GM12878 (cell line): ENCODE results near the gene RPL10. TPM values are rescaled to one million over a fixed set of nuclear protein-coding genes. Genes with fewer than 3 reads are reported as not detected.

Experiments used
- ASH2L ChIP-seq: fragments of 300-600, 200-600 bp; sonication (generic); IDR thresholded peaks from 2 replicates; pipeline ENCODE4 v1.6.1; 2017; ENCODE audit warnings: low read depth, mild to moderate bottlenecking, borderline replicate concordance
- BMI1 ChIP-seq: fragments of 450-650 bp; IDR thresholded peaks from 2 replicates; pipeline ENCODE4 v1.6.1; 2016; ENCODE audit warnings: mild to moderate bottlenecking, moderate library complexity, borderline replicate concordance
- CBX3 ChIP-seq: fragments of 200-600 bp; sonication (generic); IDR thresholded peaks from 2 replicates; pipeline ENCODE4 v1.6.1; 2016; ENCODE audit warnings: low read depth, borderline replicate concordance
- HCFC1 ChIP-seq: fragments of 150-350 bp; IDR thresholded peaks from 2 replicates; pipeline ENCODE4 v1.6.1; 2014; ENCODE audit warnings: low read length
- HDAC2 ChIP-seq: fragments of 200-600 bp; sonication (generic); IDR thresholded peaks from 2 replicates; pipeline ENCODE4 v1.6.1; 2017
- IKZF1 ChIP-seq: fragments of 450-650 bp; conservative IDR thresholded peaks from 2 replicates; pipeline ENCODE4 v1.6.1; 2017; ENCODE audit warnings: antibody characterized with exemption, mild to moderate bottlenecking
- MEF2B ChIP-seq: fragments of 450-650 bp; IDR thresholded peaks from 2 replicates; pipeline ENCODE4 v1.6.1; 2018; ENCODE audit warnings: mild to moderate bottlenecking, moderate library complexity; ENCODE audit not compliant: partially characterized antibody, poor library complexity, severe bottlenecking
- NR2C2 ChIP-seq: IDR thresholded peaks from 2 replicates; pipeline ENCODE4 v1.6.1; 2011; ENCODE audit warnings: borderline replicate concordance, low read depth; ENCODE audit not compliant: control insufficient read depth, insufficient read length
- POLR2A ChIP-seq: IDR thresholded peaks from 2 replicates; pipeline ENCODE4 v1.6.1; 2011; ENCODE audit warnings: low read depth, mild to moderate bottlenecking, low read length
- SMAD1 ChIP-seq: fragments of 450-650 bp; IDR thresholded peaks from 2 replicates; pipeline ENCODE4 v1.6.1; 2018; ENCODE audit warnings: mild to moderate bottlenecking, low read depth; ENCODE audit not compliant: partially characterized antibody
- STAT1 ChIP-seq: fragments of 450-650 bp; conservative IDR thresholded peaks from 2 replicates; pipeline ENCODE4 v1.6.1; 2014; ENCODE audit warnings: antibody characterized with exemption, mild to moderate bottlenecking
- SUZ12 ChIP-seq: fragments of 200-600 bp; sonication (generic); IDR thresholded peaks from one replicate; pipeline ENCODE4 v1.6.1; 2018; ENCODE audit warnings: antibody characterized with exemption, mild to moderate bottlenecking; ENCODE audit not compliant: unreplicated experiment
- YBX1 ChIP-seq: fragments of 450-650 bp; IDR thresholded peaks from 2 replicates; pipeline ENCODE4 v1.6.1; 2016; ENCODE audit warnings: antibody characterized with exemption
- ZNF274 ChIP-seq: IDR thresholded peaks from one replicate; pipeline ENCODE4 v1.8.0; 2011; ENCODE audit not compliant: insufficient read length, insufficient read depth
- polyA plus RNA-seq, 11 experiments: library from polyadenylated mRNA; depleted of rRNA in 4 of 11; unstranded in 6 of 11; stranded (reverse) in 5 of 11; fragments of >200 nt; fragmentation: Nextera tagmentation in 4 of 11; fragmentation: Illumina TruSeq in 1 of 11; extraction: Ambion mirVana in 4 of 11; extraction: Trizol in 1 of 11; gene quantifications; 1 replicate in 1 of 11; 2 replicates in 10 of 11; pipeline versions ENCODE4 v1.2.1 to v1.2.3, GENCODE V29; 2011 to 2016; ENCODE audit warnings: inconsistent platforms in 2 of 11, missing spikeins in 2 of 11, low read depth in 1 of 11
- total RNA-seq, 4 experiments: library from RNA; depleted of rRNA in 3 of 4; stranded (reverse); fragments of >200 nt in 3 of 4; fragmentation: Illumina TruSeq in 1 of 4; extraction: Trizol in 1 of 4; gene quantifications; 2 replicates each; pipeline versions ENCODE4 v1.2.1 to v1.2.3, GENCODE V29; 2013 to 2021
- TF ChIP-seq, protein P1 (sequence below): fragments of 450-650 bp; IDR thresholded peaks from 2 replicates; pipeline ENCODE4 v1.6.1; 2016; ENCODE audit warnings: mild to moderate bottlenecking
- TF ChIP-seq, protein P2 (sequence below): fragments of 450-650 bp; IDR thresholded peaks from 2 replicates; pipeline ENCODE4 v1.6.1; 2017; ENCODE audit warnings: low read depth, mild to moderate bottlenecking, moderate library complexity
- TF ChIP-seq, protein P3 (sequence below): fragments of 450-650 bp; IDR thresholded peaks from 2 replicates; pipeline ENCODE4 v1.6.1; 2017; ENCODE audit warnings: mild to moderate bottlenecking, moderate library complexity
- TF ChIP-seq, protein P4 (sequence below): IDR thresholded peaks from 2 replicates; pipeline ENCODE4 v1.6.1; 2012; ENCODE audit warnings: improper control_type of control experiment, low read depth, low read length; ENCODE audit not compliant: insufficient replicate concordance

The RPL10 gene
- total and polyA plus RNA-seq, 10 of the 15 experiments (the other 5 are each of a cell fraction or from before 2014, with no cell fraction given), result 1,938 to 7,222 (median 4,494) TPM

DNA sequence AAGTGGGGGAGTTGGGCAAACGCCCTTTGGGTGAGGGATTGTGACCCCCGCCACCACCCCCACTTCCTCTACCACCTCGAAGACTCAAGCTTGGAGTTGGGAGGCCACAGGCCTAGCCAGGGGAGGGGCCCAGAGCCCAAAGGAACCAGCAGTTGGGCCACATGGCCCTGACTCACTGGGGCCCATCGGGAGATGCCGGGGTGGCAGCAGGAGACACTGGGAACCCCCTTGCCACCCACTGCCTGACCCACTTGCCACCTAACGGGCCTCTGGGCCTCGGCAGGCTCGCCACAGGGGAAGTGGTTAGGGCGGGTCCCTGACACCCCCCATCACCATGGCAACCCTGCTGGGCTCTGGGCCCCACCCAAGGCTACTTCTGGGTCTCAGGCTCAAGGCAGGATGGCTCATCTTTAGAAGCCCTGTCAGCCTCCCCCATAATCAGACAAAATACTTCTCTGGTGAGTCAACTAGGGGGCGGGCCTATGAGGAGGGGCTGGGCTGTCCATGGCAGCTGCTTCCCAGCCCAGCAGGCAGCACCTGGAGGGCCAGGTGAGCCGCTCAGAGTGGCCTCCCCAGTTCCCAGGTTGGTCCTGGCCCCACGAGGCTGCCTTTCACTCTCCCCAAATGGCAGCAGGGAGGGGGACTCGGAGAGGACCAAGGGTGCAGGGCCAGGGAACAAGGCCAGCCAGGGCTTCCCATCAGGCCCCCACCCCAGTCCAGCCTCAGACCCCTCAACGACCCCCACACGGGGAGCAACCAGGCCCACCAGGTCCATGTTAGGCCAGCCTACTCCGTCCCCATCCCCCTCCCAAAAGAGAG lies 29.3 kb upstream of the RPL10 start (continued):
- TF ChIP-seq MEF2B (peak; percentile 27), CBX3 (no peak), SUZ12 (no peak), SMAD1 (no peak), HDAC2 (no peak), NR2C2 (no peak), BMI1 (peak; percentile 93), HCFC1 (no peak), STAT1 (no peak), YBX1 (no peak), ASH2L (no peak), ZNF274 (no peak), POLR2A (peak; percentile 57), IKZF1 (peak; percentile 66; the same call in 1 of the 2 replicates)
- TF ChIP-seq, protein P1, sequence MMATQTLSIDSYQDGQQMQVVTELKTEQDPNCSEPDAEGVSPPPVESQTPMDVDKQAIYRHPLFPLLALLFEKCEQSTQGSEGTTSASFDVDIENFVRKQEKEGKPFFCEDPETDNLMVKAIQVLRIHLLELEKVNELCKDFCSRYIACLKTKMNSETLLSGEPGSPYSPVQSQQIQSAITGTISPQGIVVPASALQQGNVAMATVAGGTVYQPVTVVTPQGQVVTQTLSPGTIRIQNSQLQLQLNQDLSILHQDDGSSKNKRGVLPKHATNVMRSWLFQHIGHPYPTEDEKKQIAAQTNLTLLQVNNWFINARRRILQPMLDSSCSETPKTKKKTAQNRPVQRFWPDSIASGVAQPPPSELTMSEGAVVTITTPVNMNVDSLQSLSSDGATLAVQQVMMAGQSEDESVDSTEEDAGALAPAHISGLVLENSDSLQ, result 0 out of 2 replicates have a peak, but pooled peaks have one; percentile 8
- TF ChIP-seq, protein P2, sequence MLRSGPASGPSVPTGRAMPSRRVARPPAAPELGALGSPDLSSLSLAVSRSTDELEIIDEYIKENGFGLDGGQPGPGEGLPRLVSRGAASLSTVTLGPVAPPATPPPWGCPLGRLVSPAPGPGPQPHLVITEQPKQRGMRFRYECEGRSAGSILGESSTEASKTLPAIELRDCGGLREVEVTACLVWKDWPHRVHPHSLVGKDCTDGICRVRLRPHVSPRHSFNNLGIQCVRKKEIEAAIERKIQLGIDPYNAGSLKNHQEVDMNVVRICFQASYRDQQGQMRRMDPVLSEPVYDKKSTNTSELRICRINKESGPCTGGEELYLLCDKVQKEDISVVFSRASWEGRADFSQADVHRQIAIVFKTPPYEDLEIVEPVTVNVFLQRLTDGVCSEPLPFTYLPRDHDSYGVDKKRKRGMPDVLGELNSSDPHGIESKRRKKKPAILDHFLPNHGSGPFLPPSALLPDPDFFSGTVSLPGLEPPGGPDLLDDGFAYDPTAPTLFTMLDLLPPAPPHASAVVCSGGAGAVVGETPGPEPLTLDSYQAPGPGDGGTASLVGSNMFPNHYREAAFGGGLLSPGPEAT, result 0 out of 2 replicates have a peak, but pooled peaks have one; percentile 40
- TF ChIP-seq, protein P3, sequence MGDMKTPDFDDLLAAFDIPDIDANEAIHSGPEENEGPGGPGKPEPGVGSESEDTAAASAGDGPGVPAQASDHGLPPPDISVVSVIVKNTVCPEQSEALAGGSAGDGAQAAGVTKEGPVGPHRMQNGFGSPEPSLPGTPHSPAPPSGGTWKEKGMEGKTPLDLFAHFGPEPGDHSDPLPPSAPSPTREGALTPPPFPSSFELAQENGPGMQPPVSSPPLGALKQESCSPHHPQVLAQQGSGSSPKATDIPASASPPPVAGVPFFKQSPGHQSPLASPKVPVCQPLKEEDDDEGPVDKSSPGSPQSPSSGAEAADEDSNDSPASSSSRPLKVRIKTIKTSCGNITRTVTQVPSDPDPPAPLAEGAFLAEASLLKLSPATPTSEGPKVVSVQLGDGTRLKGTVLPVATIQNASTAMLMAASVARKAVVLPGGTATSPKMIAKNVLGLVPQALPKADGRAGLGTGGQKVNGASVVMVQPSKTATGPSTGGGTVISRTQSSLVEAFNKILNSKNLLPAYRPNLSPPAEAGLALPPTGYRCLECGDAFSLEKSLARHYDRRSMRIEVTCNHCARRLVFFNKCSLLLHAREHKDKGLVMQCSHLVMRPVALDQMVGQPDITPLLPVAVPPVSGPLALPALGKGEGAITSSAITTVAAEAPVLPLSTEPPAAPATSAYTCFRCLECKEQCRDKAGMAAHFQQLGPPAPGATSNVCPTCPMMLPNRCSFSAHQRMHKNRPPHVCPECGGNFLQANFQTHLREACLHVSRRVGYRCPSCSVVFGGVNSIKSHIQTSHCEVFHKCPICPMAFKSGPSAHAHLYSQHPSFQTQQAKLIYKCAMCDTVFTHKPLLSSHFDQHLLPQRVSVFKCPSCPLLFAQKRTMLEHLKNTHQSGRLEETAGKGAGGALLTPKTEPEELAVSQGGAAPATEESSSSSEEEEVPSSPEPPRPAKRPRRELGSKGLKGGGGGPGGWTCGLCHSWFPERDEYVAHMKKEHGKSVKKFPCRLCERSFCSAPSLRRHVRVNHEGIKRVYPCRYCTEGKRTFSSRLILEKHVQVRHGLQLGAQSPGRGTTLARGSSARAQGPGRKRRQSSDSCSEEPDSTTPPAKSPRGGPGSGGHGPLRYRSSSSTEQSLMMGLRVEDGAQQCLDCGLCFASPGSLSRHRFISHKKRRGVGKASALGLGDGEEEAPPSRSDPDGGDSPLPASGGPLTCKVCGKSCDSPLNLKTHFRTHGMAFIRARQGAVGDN, result 0 out of 2 replicates have a peak, but pooled peaks have one; percentile 31
- TF ChIP-seq, protein P4, sequence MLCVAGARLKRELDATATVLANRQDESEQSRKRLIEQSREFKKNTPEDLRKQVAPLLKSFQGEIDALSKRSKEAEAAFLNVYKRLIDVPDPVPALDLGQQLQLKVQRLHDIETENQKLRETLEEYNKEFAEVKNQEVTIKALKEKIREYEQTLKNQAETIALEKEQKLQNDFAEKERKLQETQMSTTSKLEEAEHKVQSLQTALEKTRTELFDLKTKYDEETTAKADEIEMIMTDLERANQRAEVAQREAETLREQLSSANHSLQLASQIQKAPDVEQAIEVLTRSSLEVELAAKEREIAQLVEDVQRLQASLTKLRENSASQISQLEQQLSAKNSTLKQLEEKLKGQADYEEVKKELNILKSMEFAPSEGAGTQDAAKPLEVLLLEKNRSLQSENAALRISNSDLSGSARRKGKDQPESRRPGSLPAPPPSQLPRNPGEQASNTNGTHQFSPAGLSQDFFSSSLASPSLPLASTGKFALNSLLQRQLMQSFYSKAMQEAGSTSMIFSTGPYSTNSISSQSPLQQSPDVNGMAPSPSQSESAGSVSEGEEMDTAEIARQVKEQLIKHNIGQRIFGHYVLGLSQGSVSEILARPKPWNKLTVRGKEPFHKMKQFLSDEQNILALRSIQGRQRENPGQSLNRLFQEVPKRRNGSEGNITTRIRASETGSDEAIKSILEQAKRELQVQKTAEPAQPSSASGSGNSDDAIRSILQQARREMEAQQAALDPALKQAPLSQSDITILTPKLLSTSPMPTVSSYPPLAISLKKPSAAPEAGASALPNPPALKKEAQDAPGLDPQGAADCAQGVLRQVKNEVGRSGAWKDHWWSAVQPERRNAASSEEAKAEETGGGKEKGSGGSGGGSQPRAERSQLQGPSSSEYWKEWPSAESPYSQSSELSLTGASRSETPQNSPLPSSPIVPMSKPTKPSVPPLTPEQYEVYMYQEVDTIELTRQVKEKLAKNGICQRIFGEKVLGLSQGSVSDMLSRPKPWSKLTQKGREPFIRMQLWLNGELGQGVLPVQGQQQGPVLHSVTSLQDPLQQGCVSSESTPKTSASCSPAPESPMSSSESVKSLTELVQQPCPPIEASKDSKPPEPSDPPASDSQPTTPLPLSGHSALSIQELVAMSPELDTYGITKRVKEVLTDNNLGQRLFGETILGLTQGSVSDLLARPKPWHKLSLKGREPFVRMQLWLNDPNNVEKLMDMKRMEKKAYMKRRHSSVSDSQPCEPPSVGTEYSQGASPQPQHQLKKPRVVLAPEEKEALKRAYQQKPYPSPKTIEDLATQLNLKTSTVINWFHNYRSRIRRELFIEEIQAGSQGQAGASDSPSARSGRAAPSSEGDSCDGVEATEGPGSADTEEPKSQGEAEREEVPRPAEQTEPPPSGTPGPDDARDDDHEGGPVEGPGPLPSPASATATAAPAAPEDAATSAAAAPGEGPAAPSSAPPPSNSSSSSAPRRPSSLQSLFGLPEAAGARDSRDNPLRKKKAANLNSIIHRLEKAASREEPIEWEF, result no peak
